ENCODE data around the gene ATP5ME. TPM values are rescaled to one million over a fixed set of nuclear protein-coding genes. Genes with fewer than 3 reads are reported as not detected.

ATP5ME gene
- total and polyA plus RNA-seq, 2 of the 13 experiments (the other 11 are each of a cell fraction or from before 2014, with no cell fraction given) = 305 to 753 TPM

DNA sequence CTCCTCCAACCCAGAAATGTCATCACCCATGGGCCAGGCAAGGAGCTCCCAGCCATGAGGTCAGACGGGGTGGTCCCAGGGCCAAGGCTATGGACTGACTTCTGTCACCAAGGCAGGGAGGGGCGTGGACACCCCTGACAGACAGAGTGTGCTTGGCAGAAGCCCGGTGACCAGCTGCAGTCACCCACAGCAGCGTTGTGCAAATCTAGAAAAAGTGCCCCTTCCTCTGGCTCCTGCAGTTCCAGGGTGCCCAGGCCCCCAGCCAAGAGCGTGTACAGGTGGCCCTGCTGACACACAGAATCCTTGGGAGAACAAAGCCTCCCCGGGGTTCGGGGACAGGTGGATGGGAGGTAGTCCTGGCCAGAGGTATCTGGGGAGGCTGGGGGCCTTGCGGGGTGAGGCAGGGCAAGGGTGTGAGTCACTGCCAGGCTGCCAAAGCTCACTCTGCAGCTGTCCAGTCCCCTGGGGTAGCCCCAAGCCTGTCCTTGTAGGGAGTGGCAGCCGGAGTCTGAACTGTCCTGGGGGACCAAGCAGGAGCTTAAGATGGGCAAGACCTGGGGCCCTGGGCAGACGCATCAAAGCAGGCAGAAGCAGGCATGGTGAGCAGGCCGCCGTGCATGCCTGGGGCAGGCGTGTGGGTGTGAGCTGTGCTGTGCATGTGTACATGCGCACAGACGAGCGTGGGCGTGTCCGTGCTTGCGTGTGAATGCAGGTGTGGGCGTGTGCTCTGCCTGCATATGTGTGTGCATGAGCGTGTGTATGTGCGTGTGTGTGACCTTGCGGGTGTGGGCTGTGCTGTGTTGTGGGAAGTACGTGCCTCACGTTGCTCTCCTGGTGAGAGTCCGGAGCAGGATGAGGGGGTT lies 3.6 kb upstream of the ATP5ME start (continued):
- TF ChIP-seq, protein P1, sequence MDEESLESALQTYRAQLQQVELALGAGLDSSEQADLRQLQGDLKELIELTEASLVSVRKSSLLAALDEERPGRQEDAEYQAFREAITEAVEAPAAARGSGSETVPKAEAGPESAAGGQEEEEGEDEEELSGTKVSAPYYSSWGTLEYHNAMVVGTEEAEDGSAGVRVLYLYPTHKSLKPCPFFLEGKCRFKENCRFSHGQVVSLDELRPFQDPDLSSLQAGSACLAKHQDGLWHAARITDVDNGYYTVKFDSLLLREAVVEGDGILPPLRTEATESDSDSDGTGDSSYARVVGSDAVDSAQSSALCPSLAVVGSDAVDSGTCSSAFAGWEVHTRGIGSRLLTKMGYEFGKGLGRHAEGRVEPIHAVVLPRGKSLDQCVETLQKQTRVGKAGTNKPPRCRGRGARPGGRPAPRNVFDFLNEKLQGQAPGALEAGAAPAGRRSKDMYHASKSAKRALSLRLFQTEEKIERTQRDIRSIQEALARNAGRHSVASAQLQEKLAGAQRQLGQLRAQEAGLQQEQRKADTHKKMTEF (CRISPR knock-in tag; IDR thresholded peaks at IDR 0.05) = no peak
- no peak for TF ChIP-seq ZNF674 (CRISPR knock-in tag; IDR thresholded peaks at IDR 0.05; ENCODE audit: low read depth)
- TF ChIP-seq MTF1 (CRISPR knock-in tag; IDR thresholded peaks at IDR 0.05) = no peak
- no peak for TF ChIP-seq ZKSCAN1 (IDR thresholded peaks at IDR 0.05; ENCODE audit: low read length)
- no peak for TF ChIP-seq EP300 (IDR thresholded peaks at IDR 0.05; ENCODE audit: low read depth in 2 of 2, low read length in 2 of 2)
- TF ChIP-seq EP300 (CRISPR knock-in tag; IDR thresholded peaks at IDR 0.05; ENCODE audit: borderline replicate concordance) = peak; percentile 22; the same call in 1 of the 2 replicates
- TF ChIP-seq ERF (CRISPR knock-in tag; IDR thresholded peaks at IDR 0.05) = no peak
- TF ChIP-seq RBM22 (optimal IDR thresholded peaks at IDR 0.05; ENCODE audit: low read length) = no peak
- no peak for TF ChIP-seq ZNF879 (CRISPR knock-in tag; IDR thresholded peaks at IDR 0.05)
- no peak for TF ChIP-seq HMG20A (CRISPR knock-in tag; IDR thresholded peaks at IDR 0.05; ENCODE audit: borderline replicate concordance)
- TF ChIP-seq, protein P2, sequence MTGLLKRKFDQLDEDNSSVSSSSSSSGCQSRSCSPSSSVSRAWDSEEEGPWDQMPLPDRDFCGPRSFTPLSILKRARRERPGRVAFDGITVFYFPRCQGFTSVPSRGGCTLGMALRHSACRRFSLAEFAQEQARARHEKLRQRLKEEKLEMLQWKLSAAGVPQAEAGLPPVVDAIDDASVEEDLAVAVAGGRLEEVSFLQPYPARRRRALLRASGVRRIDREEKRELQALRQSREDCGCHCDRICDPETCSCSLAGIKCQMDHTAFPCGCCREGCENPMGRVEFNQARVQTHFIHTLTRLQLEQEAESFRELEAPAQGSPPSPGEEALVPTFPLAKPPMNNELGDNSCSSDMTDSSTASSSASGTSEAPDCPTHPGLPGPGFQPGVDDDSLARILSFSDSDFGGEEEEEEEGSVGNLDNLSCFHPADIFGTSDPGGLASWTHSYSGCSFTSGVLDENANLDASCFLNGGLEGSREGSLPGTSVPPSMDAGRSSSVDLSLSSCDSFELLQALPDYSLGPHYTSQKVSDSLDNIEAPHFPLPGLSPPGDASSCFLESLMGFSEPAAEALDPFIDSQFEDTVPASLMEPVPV (CRISPR knock-in tag; IDR thresholded peaks at IDR 0.05) = no peak
- TF ChIP-seq TCF12 (IDR thresholded peaks at IDR 0.05) = no peak
- TF ChIP-seq TCF12 (CRISPR knock-in tag; IDR thresholded peaks at IDR 0.05) = no peak
- TF ChIP-seq ZNF552 (CRISPR knock-in tag; IDR thresholded peaks at IDR 0.05; ENCODE audit: borderline replicate concordance) = no peak
- no peak; the same call in 1 of the 2 replicates for TF ChIP-seq PAF1 (CRISPR knock-in tag; IDR thresholded peaks at IDR 0.05)
- TF ChIP-seq, protein P3, sequence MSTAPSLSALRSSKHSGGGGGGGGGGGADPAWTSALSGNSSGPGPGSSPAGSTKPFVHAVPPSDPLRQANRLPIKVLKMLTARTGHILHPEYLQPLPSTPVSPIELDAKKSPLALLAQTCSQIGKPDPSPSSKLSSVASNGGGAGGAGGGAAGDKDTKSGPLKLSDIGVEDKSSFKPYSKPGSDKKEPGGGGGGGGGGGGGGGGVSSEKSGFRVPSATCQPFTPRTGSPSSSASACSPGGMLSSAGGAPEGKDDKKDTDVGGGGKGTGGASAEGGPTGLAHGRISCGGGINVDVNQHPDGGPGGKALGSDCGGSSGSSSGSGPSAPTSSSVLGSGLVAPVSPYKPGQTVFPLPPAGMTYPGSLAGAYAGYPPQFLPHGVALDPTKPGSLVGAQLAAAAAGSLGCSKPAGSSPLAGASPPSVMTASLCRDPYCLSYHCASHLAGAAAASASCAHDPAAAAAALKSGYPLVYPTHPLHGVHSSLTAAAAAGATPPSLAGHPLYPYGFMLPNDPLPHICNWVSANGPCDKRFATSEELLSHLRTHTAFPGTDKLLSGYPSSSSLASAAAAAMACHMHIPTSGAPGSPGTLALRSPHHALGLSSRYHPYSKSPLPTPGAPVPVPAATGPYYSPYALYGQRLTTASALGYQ (CRISPR knock-in tag; IDR thresholded peaks at IDR 0.05) = no peak
- TF ChIP-seq TMF1 (CRISPR knock-in tag; IDR thresholded peaks at IDR 0.05; ENCODE audit: low read depth) = no peak
- TF ChIP-seq ZNF326 (CRISPR knock-in tag; IDR thresholded peaks at IDR 0.05; ENCODE audit: borderline replicate concordance) = peak; percentile 99
- TF ChIP-seq, protein P4, sequence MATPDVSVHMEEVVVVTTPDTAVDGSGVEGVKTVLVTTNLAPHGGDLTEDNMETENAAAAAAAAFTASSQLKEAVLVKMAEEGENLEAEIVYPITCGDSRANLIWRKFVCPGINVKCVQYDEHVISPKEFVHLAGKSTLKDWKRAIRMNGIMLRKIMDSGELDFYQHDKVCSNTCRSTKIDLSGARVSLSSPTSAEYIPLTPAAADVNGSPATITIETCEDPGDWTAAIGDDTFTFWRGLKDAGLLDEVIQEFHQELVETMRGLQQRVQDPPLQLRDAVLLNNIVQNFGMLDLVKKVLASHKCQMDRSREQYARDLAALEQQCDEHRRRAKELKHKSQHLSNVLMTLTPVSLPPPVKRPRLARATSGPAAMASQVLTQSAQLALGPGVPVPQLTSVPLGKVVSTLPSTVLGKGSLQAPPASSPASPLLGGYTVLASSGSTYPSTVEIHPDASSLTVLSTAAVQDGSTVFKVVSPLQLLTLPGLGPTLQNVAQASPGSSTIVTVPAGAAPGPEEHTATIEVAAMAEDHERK (CRISPR knock-in tag; IDR thresholded peaks at IDR 0.05; ENCODE audit: low read depth) = no peak
- TF ChIP-seq, protein P5, sequence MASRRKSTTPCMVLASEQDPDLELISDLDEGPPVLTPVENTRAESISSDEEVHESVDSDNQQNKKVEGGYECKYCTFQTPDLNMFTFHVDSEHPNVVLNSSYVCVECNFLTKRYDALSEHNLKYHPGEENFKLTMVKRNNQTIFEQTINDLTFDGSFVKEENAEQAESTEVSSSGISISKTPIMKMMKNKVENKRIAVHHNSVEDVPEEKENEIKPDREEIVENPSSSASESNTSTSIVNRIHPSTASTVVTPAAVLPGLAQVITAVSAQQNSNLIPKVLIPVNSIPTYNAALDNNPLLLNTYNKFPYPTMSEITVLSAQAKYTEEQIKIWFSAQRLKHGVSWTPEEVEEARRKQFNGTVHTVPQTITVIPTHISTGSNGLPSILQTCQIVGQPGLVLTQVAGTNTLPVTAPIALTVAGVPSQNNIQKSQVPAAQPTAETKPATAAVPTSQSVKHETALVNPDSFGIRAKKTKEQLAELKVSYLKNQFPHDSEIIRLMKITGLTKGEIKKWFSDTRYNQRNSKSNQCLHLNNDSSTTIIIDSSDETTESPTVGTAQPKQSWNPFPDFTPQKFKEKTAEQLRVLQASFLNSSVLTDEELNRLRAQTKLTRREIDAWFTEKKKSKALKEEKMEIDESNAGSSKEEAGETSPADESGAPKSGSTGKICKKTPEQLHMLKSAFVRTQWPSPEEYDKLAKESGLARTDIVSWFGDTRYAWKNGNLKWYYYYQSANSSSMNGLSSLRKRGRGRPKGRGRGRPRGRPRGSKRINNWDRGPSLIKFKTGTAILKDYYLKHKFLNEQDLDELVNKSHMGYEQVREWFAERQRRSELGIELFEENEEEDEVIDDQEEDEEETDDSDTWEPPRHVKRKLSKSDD (CRISPR knock-in tag; IDR thresholded peaks at IDR 0.05; ENCODE audit: low read depth) = no peak
- TF ChIP-seq XRCC5 (optimal IDR thresholded peaks at IDR 0.05; ENCODE audit: low read length) = no peak

Data from HepG2 (cell line).